Neutrophil (primary cell): ENCODE results near the gene CD209.
"Not testable (repeated sequence)": the region's sequence is repeated elsewhere in the genome, so short reads cannot be mapped to it uniquely, and the experiment has no call there.

ENCODE experiments used
- H3K27ac ChIP-seq: fragments of 200-600 bp; sonication (generic); 2 replicates; pipeline ENCODE4 v1.5.1; 2016; ENCODE audit warnings: mild to moderate bottlenecking, moderate library complexity
- H3K27me3 ChIP-seq: fragments of 200-600 bp; sonication (generic); 2 replicates; pipeline ENCODE4 v1.6.0; 2016; ENCODE audit warnings: mild to moderate bottlenecking
- H3K36me3 ChIP-seq: fragments of 200-600 bp; sonication (generic); 2 replicates; pipeline ENCODE4 v1.5.1; 2017
- H3K4me1 ChIP-seq, 2 experiments: fragments of 200-600 bp in 1 of 2; sonication (generic) in 1 of 2; 1 replicate in 1 of 2; 2 replicates in 1 of 2; pipeline versions ENCODE4 v1.5.1 to v1.6.1; 2013 to 2016; ENCODE audit warnings: low read depth in 1 of 2, low read length in 1 of 2, mild to moderate bottlenecking in 1 of 2, moderate library complexity in 1 of 2; ENCODE audit not compliant: control insufficient read depth in 1 of 2, insufficient read depth in 1 of 2
- H3K4me3 ChIP-seq, 2 experiments: fragments of 200-600 bp in 1 of 2; sonication (generic) in 1 of 2; 1 replicate in 1 of 2; 2 replicates in 1 of 2; pipeline ENCODE4 v1.5.1; 2013 to 2016; ENCODE audit warnings: low read depth in 1 of 2, low read length in 1 of 2, mild to moderate bottlenecking in 1 of 2, moderate library complexity in 1 of 2
- H3K9me3 ChIP-seq: fragments of 200-600 bp; sonication (generic); 2 replicates; pipeline ENCODE4 v1.5.1; 2016
- TF ChIP-seq, protein P1 (sequence below): fragments of 200-600 bp; sonication (generic); IDR thresholded peaks from 2 replicates; pipeline ENCODE4 v1.5.1; 2016; ENCODE audit warnings: antibody characterized with exemption

CD209 gene

GRCh38 chr19:7767487-7767886, 20.2 kb upstream of the CD209 start:
- Histone ChIP-seq H3K4me1 (peaks cover 0 to 4% of the 10 kb centered on the region in 2 experiments), H3K27me3 (no peaks in the 10 kb centered on the region), H3K27ac (no peak overlapping the region), H3K36me3 (no peaks in the 10 kb centered on the region), H3K4me3 (no peak overlapping the region), H3K9me3 (no peaks in the 10 kb centered on the region)
- TF ChIP-seq, protein P1, sequence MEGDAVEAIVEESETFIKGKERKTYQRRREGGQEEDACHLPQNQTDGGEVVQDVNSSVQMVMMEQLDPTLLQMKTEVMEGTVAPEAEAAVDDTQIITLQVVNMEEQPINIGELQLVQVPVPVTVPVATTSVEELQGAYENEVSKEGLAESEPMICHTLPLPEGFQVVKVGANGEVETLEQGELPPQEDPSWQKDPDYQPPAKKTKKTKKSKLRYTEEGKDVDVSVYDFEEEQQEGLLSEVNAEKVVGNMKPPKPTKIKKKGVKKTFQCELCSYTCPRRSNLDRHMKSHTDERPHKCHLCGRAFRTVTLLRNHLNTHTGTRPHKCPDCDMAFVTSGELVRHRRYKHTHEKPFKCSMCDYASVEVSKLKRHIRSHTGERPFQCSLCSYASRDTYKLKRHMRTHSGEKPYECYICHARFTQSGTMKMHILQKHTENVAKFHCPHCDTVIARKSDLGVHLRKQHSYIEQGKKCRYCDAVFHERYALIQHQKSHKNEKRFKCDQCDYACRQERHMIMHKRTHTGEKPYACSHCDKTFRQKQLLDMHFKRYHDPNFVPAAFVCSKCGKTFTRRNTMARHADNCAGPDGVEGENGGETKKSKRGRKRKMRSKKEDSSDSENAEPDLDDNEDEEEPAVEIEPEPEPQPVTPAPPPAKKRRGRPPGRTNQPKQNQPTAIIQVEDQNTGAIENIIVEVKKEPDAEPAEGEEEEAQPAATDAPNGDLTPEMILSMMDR: no peak

DNA sequence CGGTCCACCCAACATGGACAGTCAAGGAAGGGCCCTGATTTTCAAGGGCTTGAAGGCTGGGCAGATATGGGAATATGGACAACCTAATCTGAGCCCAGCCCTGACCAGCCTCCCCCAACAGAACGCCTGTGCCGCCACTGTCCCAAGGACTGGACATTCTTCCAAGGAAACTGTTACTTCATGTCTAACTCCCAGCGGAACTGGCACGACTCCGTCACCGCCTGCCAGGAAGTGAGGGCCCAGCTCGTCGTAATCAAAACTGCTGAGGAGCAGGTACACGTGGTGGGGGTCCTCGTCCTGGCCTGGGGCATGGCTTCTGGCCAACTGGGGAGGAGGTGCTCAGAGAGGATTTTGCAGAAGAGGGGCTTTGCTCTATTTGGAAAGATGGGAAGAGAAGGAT, 19.2 kb upstream of the CD209 start:
- no peaks in the 10 kb centered on the region for H3K9me3 ChIP-seq
- no peaks in the 10 kb centered on the region for H3K4me1 ChIP-seq
- TF ChIP-seq, protein P1: no peak
- no peak overlapping the region for H3K27ac ChIP-seq
- no peaks in the 10 kb centered on the region for H3K36me3 ChIP-seq
- no peak overlapping the region for H3K4me3 ChIP-seq
- no peaks in the 10 kb centered on the region for H3K27me3 ChIP-seq

DNA sequence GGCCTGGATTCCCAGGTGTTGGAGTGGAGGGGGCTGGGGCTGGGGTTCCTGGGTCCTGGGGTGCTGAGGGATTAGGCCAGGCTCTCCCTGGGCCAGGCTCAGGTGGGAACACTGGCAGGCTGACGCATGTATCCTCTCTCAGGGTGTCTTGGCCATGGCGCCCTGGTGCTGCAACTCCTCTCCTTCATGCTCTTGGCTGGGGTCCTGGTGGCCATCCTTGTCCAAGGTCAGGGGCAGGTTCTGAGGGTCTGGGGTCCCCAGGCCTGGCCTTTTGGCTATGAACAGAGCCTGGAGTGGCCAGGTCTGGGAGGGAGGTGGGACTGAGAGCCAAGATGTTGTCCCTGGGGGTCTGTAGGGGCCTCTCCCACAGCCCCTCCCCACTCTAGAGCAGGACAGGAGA, 17.7 kb upstream of the CD209 start:
- H3K4me3 ChIP-seq, H3K27me3 ChIP-seq, H3K9me3 ChIP-seq, H3K4me1 ChIP-seq, H3K36me3 ChIP-seq, H3K27ac ChIP-seq: not testable (repeated sequence)

DNA sequence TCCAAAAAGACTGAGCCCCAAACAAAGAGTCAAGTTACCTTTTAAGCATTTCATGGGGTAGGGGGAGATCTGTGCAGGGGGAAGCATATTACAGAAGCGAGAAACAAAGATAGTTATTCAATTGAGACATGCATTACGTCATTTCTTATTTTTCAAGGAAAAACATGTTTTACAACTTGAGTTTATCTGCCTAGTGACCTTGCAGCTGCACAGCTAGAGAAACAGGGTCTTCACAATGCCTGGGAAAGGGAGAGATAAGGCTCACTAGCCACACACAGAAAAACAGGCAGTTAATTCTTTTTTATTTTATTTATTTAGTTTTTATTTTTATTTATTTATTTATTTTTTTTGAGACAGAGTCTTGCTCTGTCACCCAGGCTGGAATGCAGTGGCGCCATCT, 16.8 kb upstream of the CD209 start:
- not testable (repeated sequence) for H3K27me3 ChIP-seq, H3K9me3 ChIP-seq, H3K36me3 ChIP-seq, H3K27ac ChIP-seq, H3K4me1 ChIP-seq, H3K4me3 ChIP-seq

DNA sequence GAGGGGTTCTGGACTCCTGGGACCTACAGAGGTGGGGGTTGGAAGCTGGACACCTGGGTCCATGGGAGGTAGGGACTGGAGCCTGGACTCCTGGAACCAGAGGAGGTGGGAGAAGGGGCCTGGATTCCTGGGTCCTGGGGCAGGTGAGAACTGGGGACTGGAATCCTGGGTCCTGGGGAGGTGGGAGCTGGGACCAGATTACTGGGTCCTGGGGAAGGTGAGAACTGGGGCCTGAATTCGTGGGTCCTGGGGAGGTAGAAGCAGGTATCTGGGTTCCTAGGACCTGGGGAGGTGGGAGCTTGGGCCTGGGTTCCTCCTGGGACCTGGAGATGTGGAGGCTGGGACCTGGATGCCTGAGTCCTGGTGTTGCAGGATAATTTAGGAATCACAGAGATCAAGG, 16.4 kb upstream of the CD209 start:
- Histone ChIP-seq H3K36me3 (no peaks in the 10 kb centered on the region), H3K4me3 (no peak overlapping the region), H3K4me1 (no peaks in the 10 kb centered on the region), H3K27ac (no peak overlapping the region), H3K9me3 (no peaks in the 10 kb centered on the region), H3K27me3 (no peaks in the 10 kb centered on the region)
- TF ChIP-seq, protein P1: no peak

DNA sequence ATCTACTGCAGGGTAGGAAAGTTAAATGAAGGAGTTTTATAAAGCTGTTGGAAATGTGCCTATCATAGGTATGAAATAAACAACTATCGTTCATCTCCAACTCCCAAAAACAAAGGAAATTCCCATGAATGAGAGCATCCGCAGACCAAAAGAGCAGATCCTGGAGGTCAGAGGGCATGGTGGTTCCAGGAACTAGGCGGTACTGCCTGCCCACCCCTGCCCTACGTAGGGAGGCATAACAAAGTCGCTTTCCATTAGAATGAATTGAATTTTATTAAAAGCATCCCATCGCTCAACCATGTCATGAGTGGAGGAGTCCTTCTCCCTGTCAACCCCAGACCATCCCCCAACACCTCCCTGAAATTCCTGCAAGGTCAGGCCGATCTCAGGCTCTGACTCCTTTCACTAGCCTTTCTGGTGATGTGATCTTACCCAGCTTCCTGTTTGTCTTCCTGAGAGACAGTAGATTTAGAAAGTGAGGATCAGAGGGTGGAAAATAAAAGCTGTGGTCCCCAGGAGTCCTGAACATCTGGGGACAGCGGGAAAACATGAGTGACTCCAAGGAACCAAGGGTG, 15.5 kb upstream of the CD209 start, which contains the start of gene CLEC4M:
TSS of gene CLEC4M (plus strand) at position 525 of the 575 bp plus-strand sequence. CDS start at position 549, 24 bp downstream.
- TF ChIP-seq, protein P1: no peak
- peaks cover 8% of the 10 kb centered on the region for H3K9me3 ChIP-seq
- no peak within 1 kb of the TSS for H3K4me3 ChIP-seq
- H3K36me3 ChIP-seq: no peaks in the 10 kb centered on the region
- H3K27me3 ChIP-seq: no peaks in the 10 kb centered on the region
- H3K27ac ChIP-seq: no peak within 1 kb of the TSS
- H3K4me1 ChIP-seq: no peaks in the 10 kb centered on the region

GRCh38 chr19:7759156-7759555, 11.8 kb upstream of the CD209 start:
- no peaks in the 10 kb centered on the region for H3K4me1 ChIP-seq
- TF ChIP-seq, protein P1: no peak
- H3K36me3 ChIP-seq: no peaks in the 10 kb centered on the region
- H3K27ac ChIP-seq: no peak overlapping the region
- peaks cover 9% of the 10 kb centered on the region for H3K9me3 ChIP-seq
- H3K27me3 ChIP-seq: no peaks in the 10 kb centered on the region
- H3K4me3 ChIP-seq: no peak overlapping the region
